ENCODE results near the gene LSM12.

- TF ChIP-seq CTCF (IDR thresholded peaks at IDR 0.05; ENCODE audit: insufficient read depth, low read length, poor library complexity, severe bottlenecking), result no peak
- no peak for TF ChIP-seq EZH2phosphoT487 (conservative IDR thresholded peaks at IDR 0.05; ENCODE audit: low read length)
Measured at GRCh38 chr17:44011876-44012275, 54.6 kb downstream of the LSM12 start.

Data from SU-DHL-6 (cell line).